Measurements from ENCODE around the gene CLEC20A. TPM values are rescaled to one million over a fixed set of nuclear protein-coding genes. Genes with fewer than 3 reads are reported as not detected.

CLEC20A gene
- total and polyA plus RNA-seq, 9 of the 15 experiments (the other 6 are each of a cell fraction or from before 2014, with no cell fraction given) = not detected

DNA sequence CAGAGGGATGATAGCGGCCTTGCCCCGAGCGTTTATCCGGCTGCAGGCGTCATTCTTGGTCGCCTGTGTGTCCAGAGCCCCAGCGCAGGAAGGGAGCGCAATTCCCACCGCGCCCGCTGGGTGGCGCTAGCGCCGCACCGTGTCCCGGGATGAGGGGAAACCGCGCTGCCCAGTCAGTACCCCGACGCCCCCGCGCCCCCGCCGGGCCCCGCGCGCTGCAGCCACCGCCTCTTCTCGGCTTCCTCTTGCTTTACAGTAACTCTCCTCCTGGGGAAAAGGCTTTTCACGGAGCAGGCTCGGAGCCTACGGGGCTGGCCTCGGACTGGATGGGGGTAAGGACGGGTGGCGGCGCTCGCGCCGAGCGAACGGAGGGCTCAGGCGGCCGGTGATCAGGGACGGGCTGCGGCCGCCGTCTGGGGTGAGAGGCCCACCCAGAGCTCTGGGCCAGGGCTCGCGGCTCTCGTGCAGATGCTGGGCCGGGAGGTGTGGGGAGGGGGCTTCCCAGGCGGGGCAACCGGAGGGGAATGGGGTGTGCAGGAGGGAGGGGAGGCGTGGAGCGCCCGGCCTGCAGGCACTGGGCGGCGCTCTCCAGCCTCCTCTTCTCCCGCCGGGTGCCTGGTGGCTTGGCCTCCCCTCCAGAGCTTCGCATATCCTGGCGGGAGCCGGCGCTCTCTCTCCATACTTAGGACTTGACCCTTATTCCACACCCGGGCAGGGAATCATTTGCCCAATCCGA, 46.0 kb upstream of the CLEC20A start (continued):
- TF ChIP-seq ZNF584 (CRISPR knock-in tag; IDR thresholded peaks at IDR 0.05; ENCODE audit: low read depth) (no peak), TBL1XR1 (IDR thresholded peaks at IDR 0.05; ENCODE audit: low read length in 2 of 2) (0 out of 4 replicates have a peak, but pooled peaks of 1 of the 2 experiments have one; percentile 45), JUN (IDR thresholded peaks at IDR 0.05; ENCODE audit: borderline replicate concordance, low read depth, low read length) (0 out of 2 replicates have a peak, but pooled peaks have one; percentile 7), JUN (CRISPR knock-in tag; IDR thresholded peaks at IDR 0.05; ENCODE audit: borderline replicate concordance) (no peak), CREB1 (IDR thresholded peaks at IDR 0.05) (peak; percentile 56), CREB1 (CRISPR knock-in tag; IDR thresholded peaks at IDR 0.05) (no peak), POLR2B (IDR thresholded peaks at IDR 0.05; ENCODE audit: low read depth, partially characterized antibody) (no peak), C11orf30 (IDR thresholded peaks at IDR 0.05; ENCODE audit: low read depth) (peak; percentile 19; the same call in 1 of the 2 replicates), MTA3 (IDR thresholded peaks at IDR 0.05; ENCODE audit: borderline replicate concordance) (0 out of 2 replicates have a peak, but pooled peaks have one; percentile 36), SMARCC2 (IDR thresholded peaks at IDR 0.05; ENCODE audit: low read depth) (no peak), RBM22 (IDR thresholded peaks at IDR 0.05; ENCODE audit: low read depth, low read length, poor library complexity, severe bottlenecking) (no peak), ZC3H11A (IDR thresholded peaks at IDR 0.05; ENCODE audit: low read depth, low read length) (no peak), RBFOX2 (IDR thresholded peaks at IDR 0.05; ENCODE audit: low read depth, low read length) (peak; percentile 33; the same call in 1 of the 2 replicates)
- TF ChIP-seq, protein P1, sequence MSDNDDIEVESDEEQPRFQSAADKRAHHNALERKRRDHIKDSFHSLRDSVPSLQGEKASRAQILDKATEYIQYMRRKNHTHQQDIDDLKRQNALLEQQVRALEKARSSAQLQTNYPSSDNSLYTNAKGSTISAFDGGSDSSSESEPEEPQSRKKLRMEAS (CRISPR knock-in tag; IDR thresholded peaks at IDR 0.05) = 0 out of 2 replicates have a peak, but pooled peaks have one; percentile 16
- TF ChIP-seq, protein P2, sequence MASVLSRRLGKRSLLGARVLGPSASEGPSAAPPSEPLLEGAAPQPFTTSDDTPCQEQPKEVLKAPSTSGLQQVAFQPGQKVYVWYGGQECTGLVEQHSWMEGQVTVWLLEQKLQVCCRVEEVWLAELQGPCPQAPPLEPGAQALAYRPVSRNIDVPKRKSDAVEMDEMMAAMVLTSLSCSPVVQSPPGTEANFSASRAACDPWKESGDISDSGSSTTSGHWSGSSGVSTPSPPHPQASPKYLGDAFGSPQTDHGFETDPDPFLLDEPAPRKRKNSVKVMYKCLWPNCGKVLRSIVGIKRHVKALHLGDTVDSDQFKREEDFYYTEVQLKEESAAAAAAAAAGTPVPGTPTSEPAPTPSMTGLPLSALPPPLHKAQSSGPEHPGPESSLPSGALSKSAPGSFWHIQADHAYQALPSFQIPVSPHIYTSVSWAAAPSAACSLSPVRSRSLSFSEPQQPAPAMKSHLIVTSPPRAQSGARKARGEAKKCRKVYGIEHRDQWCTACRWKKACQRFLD (CRISPR knock-in tag; IDR thresholded peaks at IDR 0.05) = peak; percentile 44; the same call in 1 of the 2 replicates
- TF ChIP-seq, protein P3, sequence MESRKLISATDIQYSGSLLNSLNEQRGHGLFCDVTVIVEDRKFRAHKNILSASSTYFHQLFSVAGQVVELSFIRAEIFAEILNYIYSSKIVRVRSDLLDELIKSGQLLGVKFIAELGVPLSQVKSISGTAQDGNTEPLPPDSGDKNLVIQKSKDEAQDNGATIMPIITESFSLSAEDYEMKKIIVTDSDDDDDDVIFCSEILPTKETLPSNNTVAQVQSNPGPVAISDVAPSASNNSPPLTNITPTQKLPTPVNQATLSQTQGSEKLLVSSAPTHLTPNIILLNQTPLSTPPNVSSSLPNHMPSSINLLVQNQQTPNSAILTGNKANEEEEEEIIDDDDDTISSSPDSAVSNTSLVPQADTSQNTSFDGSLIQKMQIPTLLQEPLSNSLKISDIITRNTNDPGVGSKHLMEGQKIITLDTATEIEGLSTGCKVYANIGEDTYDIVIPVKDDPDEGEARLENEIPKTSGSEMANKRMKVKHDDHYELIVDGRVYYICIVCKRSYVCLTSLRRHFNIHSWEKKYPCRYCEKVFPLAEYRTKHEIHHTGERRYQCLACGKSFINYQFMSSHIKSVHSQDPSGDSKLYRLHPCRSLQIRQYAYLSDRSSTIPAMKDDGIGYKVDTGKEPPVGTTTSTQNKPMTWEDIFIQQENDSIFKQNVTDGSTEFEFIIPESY (CRISPR knock-in tag; IDR thresholded peaks at IDR 0.05) = no peak
- TF ChIP-seq, protein P4, sequence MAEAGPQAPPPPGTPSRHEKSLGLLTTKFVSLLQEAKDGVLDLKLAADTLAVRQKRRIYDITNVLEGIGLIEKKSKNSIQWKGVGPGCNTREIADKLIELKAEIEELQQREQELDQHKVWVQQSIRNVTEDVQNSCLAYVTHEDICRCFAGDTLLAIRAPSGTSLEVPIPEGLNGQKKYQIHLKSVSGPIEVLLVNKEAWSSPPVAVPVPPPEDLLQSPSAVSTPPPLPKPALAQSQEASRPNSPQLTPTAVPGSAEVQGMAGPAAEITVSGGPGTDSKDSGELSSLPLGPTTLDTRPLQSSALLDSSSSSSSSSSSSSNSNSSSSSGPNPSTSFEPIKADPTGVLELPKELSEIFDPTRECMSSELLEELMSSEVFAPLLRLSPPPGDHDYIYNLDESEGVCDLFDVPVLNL (CRISPR knock-in tag; IDR thresholded peaks at IDR 0.05; ENCODE audit: low read depth) = 0 out of 2 replicates have a peak, but pooled peaks have one; percentile 9
- TF ChIP-seq, protein P5, sequence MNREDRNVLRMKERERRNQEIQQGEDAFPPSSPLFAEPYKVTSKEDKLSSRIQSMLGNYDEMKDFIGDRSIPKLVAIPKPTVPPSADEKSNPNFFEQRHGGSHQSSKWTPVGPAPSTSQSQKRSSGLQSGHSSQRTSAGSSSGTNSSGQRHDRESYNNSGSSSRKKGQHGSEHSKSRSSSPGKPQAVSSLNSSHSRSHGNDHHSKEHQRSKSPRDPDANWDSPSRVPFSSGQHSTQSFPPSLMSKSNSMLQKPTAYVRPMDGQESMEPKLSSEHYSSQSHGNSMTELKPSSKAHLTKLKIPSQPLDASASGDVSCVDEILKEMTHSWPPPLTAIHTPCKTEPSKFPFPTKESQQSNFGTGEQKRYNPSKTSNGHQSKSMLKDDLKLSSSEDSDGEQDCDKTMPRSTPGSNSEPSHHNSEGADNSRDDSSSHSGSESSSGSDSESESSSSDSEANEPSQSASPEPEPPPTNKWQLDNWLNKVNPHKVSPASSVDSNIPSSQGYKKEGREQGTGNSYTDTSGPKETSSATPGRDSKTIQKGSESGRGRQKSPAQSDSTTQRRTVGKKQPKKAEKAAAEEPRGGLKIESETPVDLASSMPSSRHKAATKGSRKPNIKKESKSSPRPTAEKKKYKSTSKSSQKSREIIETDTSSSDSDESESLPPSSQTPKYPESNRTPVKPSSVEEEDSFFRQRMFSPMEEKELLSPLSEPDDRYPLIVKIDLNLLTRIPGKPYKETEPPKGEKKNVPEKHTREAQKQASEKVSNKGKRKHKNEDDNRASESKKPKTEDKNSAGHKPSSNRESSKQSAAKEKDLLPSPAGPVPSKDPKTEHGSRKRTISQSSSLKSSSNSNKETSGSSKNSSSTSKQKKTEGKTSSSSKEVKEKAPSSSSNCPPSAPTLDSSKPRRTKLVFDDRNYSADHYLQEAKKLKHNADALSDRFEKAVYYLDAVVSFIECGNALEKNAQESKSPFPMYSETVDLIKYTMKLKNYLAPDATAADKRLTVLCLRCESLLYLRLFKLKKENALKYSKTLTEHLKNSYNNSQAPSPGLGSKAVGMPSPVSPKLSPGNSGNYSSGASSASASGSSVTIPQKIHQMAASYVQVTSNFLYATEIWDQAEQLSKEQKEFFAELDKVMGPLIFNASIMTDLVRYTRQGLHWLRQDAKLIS (CRISPR knock-in tag; IDR thresholded peaks at IDR 0.05) = no peak; the same call in 1 of the 2 replicates

All from K562 (cell line).